NCI-H128 (cell line): ENCODE results near the gene PRXL2B.
"Not testable (repeated sequence)": the region's sequence is repeated elsewhere in the genome, so short reads cannot be mapped to it uniquely, and the experiment has no call there.

ENCODE experiments used
- DNase-seq: peaks from one replicate; lab custom pipeline; 2025; ENCODE audit not compliant: unreplicated experiment; lab: John Stamatoyannopoulos, UW

PRXL2B gene

GRCh38 chr1:2611031-2611501, 24.5 kb downstream of the PRXL2B start:
- DNase-seq: no peak

DNA sequence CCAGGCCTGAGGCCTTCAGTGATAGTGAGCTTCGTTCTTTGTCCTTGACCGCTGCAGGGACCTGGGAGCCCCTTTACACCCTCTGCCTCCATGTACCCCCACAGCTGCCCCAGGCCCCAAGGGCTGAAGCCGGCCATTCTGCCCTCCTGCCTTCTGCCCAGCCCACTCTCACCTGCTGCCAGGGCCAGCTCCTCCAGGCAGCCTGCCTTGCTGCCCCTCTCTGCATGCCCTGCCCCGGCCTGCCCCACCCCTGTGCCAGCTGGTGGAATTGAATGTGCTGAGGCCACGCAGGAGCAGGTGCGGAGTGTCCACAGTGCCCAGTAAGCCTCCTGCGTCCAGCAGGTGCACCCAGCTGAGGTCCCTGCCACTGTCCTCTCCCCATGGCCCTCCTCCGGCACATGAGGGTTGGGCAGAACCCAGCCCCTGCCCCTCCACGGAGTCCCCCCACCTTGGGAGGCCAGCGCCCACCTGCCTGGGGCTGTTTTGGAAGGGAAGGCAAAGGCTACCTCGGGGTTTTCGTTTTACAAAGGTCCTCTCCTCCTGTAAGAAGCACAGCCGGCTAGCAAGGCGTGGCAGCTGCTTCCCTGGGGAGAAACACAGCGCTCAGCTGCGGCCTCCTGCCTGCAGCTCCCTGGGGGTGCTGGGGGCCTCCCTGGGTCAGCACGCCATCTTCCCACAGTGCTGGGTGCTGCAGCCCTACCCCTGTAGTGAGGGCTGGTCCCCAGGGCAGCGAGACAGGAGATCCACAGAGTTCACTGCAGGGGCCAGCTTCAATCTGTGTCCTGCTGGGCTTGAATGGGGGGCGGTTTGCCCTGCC, 25.3 kb downstream of the PRXL2B start:
- DNase-seq: no peak

- no peak for DNase-seq
Measured at GRCh38 chr1:2612591-2613365, 26.2 kb downstream of the PRXL2B start.

DNA sequence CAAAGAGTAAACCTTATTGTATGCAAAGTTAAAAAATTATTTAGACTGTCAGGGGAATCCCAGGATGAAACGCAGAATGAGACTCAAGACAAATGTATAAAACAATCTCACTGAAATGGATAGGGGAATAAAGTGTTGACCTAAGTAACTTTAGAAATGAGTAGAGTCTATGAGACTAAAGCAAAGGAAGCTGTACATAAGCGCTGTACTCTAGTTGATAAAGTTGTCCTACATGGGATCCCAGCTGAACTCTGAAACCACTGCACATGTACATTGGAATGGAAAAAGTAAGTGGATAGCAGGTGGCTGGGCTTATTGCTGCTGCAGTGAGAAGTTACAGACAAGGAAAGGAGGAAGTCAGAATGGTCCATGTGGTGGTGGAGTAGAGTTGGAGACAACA, 27.6 kb downstream of the PRXL2B start:
- DNase-seq: no peak

- DNase-seq: no peak
Measured at GRCh38 chr1:2617971-2618470, 31.4 kb downstream of the PRXL2B start.

DNA sequence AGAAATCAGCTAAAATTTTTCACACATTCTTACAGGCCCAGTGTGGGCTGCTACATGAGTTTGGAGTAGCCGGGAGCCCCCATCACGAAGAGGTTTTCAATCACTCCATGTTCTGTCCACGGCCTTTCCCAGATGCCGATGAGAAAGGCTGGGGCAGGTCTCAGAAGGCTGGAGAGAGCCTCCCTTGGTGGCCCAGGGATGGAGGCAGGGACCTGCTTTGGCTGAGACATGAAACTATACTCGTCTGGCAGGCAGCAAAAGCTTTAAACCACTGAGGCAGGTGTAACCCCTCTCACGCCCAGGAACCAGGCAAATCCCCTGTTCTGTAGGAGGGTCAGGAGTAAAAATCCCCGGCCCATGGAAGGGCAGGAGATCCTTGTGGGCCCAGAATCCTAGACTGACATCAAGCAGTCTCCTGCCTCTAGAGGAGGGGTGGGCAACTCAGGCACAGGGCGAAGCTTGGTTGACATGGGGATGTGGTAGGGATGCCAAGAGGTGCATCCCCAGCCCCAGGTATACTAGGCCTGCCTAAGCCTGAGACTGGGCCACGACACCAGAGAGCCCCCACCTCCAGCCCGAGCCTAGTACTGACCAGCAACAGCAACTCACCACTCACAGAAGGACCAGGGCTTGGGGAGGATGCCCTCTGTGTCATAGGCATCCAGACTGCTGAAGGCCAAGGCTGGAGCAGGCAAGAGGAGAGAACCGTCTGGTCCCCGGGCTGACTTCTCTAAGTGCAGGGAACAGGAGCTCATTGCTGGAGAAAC, 37.2 kb downstream of the PRXL2B start:
- no peak for DNase-seq

DNA sequence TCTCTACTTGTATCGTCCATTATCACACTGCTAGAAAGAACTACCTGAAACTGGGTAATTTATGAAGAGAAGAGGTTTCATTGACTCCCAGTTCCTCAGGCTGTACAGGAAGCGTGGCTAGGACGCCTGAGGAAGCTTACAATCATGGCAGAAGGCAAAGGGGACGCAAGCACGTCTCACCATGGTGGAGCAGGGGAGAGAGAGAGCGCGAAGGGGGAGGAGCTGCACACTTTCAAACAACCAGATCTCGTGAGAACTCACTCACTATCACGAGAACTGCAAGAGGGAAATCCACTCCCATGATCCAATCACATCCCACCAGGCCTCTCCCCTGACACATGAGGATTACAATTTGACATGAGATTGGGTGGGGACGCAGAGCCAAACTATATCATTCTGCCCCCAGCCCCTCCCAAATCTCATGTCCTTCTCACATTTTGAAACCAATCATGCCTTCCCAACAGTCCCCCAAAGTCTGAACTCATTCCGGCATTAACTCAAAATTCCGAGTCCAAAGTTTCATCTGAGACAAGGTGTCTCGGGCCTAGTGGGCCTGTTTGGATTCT, 38.2 kb downstream of the PRXL2B start:
- DNase-seq: no peak

DNA sequence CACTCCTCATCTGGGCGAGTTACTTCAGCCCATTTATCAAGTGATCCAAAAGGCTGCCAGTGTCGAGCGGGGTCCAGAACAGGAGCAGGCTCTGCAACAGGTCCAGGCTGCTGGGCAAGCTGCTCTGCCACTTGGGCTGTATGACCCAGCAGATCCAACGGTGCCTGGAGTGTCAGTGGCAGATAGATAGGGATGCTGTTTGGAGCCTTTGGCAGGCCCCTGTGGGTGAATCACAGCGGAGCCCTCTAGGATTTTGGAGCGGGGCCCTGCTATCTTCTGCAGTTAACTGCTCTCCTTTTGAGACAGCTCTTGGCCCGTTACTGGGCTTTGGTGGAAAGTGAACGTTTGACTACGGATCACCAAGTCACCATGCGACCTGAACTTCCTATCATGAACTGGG, 38.7 kb downstream of the PRXL2B start:
- no peak for DNase-seq

DNA sequence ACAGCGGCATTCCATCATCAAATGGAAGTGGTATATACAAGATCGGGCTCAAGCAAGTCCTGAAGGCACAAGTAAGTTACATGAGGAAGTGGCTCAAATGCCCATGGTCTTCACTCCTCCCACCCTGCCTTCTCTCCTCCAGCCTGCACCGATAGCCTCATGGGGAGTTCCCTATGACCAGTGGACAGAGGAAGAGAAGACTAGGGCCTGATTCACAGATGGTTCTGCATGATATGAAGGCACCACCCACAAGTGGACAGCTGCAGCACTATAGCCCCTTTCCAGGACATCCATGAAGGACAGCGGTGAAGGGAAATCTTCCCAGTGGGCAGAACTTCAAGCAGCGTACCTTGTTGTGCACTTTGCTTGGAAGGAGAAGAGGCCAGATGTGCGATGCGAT, 39.2 kb downstream of the PRXL2B start:
- not testable (repeated sequence) for DNase-seq

DNA sequence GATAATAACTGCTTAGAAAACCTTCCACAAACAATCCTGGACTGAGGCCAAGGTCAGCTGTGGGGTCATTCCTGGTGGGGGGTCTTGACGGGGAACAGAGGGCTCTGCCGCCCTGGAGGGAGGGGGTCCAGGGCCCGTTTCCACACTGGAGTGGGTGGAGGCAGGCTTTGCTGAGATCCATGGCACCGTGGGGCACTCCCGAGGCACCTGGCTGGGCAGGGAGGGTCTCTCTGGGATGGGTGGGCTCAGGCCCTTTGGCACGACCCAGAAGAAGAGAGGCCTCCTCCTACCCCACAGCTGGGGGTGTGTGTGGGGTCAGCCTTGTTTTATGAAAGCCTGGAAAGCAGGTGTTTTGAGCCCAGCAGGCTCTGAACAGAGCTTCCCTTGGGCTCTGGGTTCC, 41.2 kb downstream of the PRXL2B start:
- DNase-seq: no peak

- DNase-seq: no peak
Measured at GRCh38 chr1:2628191-2628932, 41.8 kb downstream of the PRXL2B start.

GRCh38 chr1:2628933-2629626, 42.5 kb downstream of the PRXL2B start:
- DNase-seq: no peak

DNA sequence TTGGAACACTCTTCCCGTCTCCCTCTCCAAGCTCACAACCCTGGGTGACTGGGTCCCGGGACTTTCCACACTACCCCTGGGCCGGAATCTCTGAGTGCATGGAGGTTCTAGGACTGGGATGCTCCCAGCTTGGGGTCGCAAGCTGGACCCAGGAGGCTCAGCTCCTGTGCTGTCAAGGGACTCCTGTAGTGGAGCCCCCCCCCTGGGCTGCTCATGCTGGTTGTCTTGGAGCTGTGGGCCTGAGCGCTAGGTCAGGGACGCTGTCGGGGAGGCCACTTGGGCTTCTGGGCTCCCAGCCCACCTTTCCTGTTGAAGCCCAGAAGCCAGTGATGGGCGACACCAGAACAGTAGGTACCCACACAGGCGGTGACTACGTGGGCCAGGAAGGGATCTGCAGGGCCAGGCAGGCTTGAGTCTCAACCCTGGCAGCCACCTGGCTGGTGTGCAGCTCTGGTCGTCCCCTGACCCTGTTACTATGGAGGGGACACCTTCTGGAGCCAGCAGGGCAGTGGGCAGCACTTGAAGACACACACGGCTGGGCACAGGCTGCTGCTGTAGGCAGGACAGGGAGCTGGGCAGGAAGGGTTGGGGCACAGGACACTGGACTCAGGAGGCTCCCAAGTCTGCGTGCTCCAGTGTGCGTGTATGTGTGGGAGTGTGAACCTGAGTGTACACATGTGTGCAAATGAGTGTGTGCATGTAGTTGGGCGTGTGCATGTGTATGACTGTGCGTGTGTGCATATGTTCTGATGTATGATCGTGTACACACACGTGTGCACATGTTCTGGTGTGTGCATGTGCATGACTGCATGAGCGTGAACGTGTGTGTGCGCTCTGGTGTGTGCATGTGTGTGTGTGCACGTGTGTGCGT, 43.3 kb downstream of the PRXL2B start:
- DNase-seq: no peak

GRCh38 chr1:2630498-2631135, 44.0 kb downstream of the PRXL2B start:
- no peak for DNase-seq

GRCh38 chr1:2631136-2632050, 44.8 kb downstream of the PRXL2B start:
- no peak for DNase-seq

DNA sequence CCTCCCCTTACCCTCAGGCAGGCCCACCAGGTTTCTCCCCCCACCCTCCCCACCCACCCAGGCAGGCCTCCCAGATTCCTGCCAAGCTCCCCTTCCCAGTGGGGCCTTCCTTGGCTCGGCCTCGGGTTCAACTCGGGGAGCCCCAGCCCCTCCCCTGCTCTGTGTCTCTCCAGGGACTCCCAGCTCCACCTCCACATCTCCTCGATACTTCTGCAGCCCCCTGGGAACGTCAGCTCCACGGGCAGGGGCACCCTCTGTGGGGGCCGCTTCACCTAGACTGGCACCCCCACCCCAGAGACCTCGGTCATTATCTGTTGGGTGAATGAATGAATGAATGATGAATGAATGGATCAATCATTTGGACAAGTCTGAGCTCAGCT, 45.5 kb downstream of the PRXL2B start:
- DNase-seq: no peak
